Measurements from ENCODE around the gene LRRN1. TPM values are rescaled to one million over a fixed set of nuclear protein-coding genes. Genes with fewer than 3 reads are reported as not detected.

Gene LRRN1
- polyA plus RNA-seq, result under 1 TPM; 0.10 to 0.18 TPM

DNA sequence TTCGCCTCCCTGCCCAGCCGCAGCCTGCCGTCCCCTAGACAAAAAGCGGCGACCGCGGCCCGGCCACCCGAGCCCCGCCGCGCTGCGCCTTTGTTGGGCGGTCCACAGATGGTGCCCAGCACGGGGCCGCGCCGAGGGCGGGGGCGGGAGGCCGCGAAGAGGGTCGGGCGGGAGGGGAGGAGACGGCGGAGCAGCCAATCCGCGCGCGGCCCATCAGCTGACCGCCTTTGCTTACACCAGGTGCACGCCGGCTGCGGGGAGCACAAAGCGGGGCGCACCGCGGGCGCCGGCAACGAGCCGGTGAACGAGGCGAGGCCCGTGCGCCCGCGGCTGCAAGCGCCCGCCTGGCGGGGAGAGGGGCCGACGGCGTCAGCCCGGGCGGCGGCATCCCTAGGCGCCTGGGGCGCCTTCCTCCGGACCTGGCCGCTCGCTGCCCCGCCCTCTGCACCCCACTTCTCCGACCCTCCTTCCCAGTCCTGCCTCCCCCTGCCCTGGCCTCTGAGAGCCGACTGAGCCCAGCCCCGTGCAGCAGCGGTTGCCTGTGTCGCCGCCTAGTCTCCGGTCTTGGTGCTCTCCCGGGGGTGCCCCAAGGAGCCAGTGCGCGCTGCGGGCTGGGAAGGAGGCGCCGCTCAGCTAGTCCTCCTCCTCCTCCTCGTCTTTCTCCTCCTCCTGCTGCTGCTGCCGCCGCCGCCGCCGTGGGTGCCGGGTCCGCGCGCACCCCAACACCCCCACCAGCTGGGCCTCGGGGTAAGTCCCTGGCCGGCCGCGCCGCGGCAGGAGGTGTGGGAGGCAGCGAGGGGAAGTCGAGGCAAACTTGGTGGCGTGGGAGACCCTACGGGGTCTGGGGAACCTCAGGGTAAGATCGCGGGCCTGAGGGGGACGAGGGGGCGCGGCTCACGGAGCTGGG is at the start of gene LRRN1:
LRRN1 (plus strand) TSS at position 259 of the 907 bp plus-strand sequence. CDS start 45,211 bp downstream, outside the sequence.
- 1% methylated on average over 83 to 102 of the region's 102 CpGs for WGBS, 2 donors
- Histone ChIP-seq H3K4me3 (ENCODE audit: low read depth in 1 of 2, low read length in 2 of 2) (peak within 1 kb of the TSS; percentile 49 to 60), H3K27ac (ENCODE audit: low read depth in 2 of 2, low read length in 1 of 2) (no peak within 1 kb of the TSS), H3K9me3 (ENCODE audit: control insufficient read depth in 2 of 2, insufficient read depth in 1 of 2, low read depth in 1 of 2, low read length in 1 of 2) (no peaks in the 10 kb centered on the region), H3K36me3 (ENCODE audit: control insufficient read depth in 2 of 2, insufficient read depth in 2 of 2, low read length in 1 of 2) (no peaks in the 10 kb centered on the region), H3K27me3 (ENCODE audit: control insufficient read depth in 1 of 2, insufficient read depth in 2 of 2, low read length in 2 of 2) (peaks cover 0 to 3% of the 10 kb centered on the region in 2 donors), H3K4me1 (ENCODE audit: control insufficient read depth in 2 of 2, insufficient read depth in 2 of 2, low read length in 1 of 2) (peaks cover 7 to 10% of the 10 kb centered on the region in 2 donors)

DNA sequence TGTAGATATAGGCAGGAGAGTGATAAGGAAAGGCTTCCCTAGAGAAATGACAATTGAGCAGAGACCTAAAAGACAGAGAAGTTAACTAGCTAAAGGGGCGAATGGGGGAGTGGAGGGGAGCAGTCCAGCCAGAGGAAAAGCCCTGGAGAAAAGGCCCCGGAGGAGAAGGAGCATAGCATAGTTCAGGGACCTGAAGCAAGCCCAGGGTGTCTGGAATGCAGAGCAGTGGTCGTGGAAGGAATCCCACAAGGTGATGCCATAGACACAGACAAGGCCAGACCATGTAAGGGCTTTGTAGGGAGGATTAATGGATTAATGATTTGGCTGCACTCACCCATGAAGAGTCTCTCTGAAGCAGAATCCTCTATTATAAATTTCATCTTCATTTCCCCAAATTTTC is 45.8 kb upstream of the LRRN1 start:
- no peaks in the 10 kb centered on the region for H3K4me1 ChIP-seq (ENCODE audit: control insufficient read depth in 2 of 2, insufficient read depth in 2 of 2, low read length in 1 of 2)
- 45 to 50% methylated on average over 3 of the region's 3 CpGs for whole genome bisulfite sequencing, 2 donors
- no peaks in the 10 kb centered on the region for H3K36me3 ChIP-seq (ENCODE audit: control insufficient read depth in 2 of 2, insufficient read depth in 2 of 2, low read length in 1 of 2)
- no peaks in the 10 kb centered on the region for H3K9me3 ChIP-seq (ENCODE audit: control insufficient read depth in 2 of 2, insufficient read depth in 1 of 2, low read depth in 1 of 2, low read length in 1 of 2)
- no peaks in the 10 kb centered on the region for H3K27me3 ChIP-seq (ENCODE audit: control insufficient read depth in 1 of 2, insufficient read depth in 2 of 2, low read length in 2 of 2)
- H3K27ac ChIP-seq (ENCODE audit: low read depth in 2 of 2, low read length in 1 of 2), result no peak overlapping the region
- no peak overlapping the region for H3K4me3 ChIP-seq (ENCODE audit: low read depth in 1 of 2, low read length in 2 of 2)

DNA sequence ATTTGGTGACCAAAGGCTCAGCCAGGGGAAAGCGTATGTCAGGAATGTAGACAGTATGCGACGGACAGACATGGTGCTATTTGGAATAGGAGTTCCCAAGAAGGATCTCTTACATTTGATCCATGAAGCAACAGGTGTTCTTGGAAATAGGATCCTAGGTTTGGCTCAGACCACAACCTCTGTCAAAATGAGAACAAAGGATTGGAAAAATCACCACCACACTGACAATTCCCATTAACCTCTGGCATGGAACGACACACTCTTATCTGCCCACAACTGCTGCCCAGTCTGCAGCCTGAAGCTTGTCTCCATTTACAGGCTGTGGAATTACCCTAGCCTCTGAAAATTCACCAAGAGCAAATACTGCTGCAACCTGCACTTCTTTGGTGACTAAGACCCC is 33.6 kb upstream of the LRRN1 start:
- no peaks in the 10 kb centered on the region for H3K36me3 ChIP-seq (ENCODE audit: control insufficient read depth in 2 of 2, insufficient read depth in 2 of 2, low read length in 1 of 2)
- no peaks in the 10 kb centered on the region for H3K9me3 ChIP-seq (ENCODE audit: control insufficient read depth in 2 of 2, insufficient read depth in 1 of 2, low read depth in 1 of 2, low read length in 1 of 2)
- H3K27ac ChIP-seq (ENCODE audit: low read depth in 2 of 2, low read length in 1 of 2), result no peak overlapping the region
- no peak overlapping the region for H3K4me3 ChIP-seq (ENCODE audit: low read depth in 1 of 2, low read length in 2 of 2)
- no peaks in the 10 kb centered on the region for H3K4me1 ChIP-seq (ENCODE audit: control insufficient read depth in 2 of 2, insufficient read depth in 2 of 2, low read length in 1 of 2)
- H3K27me3 ChIP-seq (ENCODE audit: control insufficient read depth in 1 of 2, insufficient read depth in 2 of 2, low read length in 2 of 2), result no peaks in the 10 kb centered on the region
- 81 to 89% methylated on average over 4 of the region's 4 CpGs for WGBS, 2 donors

DNA sequence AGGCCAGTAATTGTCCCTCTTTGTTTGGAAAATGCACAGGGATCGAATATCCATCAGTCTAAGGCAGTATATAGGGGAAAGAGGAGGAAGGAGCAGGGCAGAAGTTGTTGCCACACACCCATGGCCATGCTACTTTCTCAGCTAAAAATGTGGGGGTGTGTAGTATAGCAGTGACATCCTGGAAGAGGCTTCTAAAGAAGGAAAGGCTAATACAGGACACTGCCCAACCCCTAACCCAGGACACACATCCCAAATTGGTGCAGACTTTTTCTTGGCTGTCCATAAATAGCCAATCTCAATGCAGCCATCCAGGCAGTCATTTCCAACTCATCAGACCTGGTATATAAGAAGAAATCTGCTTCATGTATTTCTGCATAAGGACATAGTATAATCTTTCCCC is 33.1 kb upstream of the LRRN1 start:
- no peak overlapping the region for H3K4me3 ChIP-seq (ENCODE audit: low read depth in 1 of 2, low read length in 2 of 2)
- no peaks in the 10 kb centered on the region for H3K4me1 ChIP-seq (ENCODE audit: control insufficient read depth in 2 of 2, insufficient read depth in 2 of 2, low read length in 1 of 2)
- no peaks in the 10 kb centered on the region for H3K36me3 ChIP-seq (ENCODE audit: control insufficient read depth in 2 of 2, insufficient read depth in 2 of 2, low read length in 1 of 2)
- no peaks in the 10 kb centered on the region for H3K27me3 ChIP-seq (ENCODE audit: control insufficient read depth in 1 of 2, insufficient read depth in 2 of 2, low read length in 2 of 2)
- H3K27ac ChIP-seq (ENCODE audit: low read depth in 2 of 2, low read length in 1 of 2), result no peak overlapping the region
- WGBS, 2 donors, result 47 to 49% methylated on average over 1 of the region's 1 CpG
- no peaks in the 10 kb centered on the region for H3K9me3 ChIP-seq (ENCODE audit: control insufficient read depth in 2 of 2, insufficient read depth in 1 of 2, low read depth in 1 of 2, low read length in 1 of 2)

DNA sequence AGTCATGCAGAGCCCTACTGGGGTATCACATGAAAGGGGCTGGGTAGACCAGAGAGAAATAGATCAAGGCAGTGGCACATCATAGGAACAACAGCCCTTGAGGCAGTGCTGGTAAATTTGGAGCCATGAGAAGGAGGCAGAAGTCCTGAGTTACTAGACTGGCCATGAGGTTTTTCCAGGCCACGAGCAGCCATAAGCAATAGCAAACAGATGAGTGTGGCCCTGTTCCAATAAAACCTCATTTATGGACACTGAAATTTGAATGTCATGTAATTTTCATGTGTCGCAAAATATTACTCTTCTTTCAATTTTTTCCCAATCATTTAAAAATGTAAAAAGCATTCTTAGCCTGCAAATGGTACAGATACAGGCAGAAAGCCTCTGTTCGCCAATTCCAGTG is 28.1 kb upstream of the LRRN1 start:
- no peaks in the 10 kb centered on the region for H3K36me3 ChIP-seq (ENCODE audit: control insufficient read depth in 2 of 2, insufficient read depth in 2 of 2, low read length in 1 of 2)
- no peak overlapping the region for H3K27ac ChIP-seq (ENCODE audit: low read depth in 2 of 2, low read length in 1 of 2)
- H3K9me3 ChIP-seq (ENCODE audit: control insufficient read depth in 2 of 2, insufficient read depth in 1 of 2, low read depth in 1 of 2, low read length in 1 of 2), result no peaks in the 10 kb centered on the region
- 79 to 80% methylated on average over 3 of the region's 3 CpGs for WGBS, 2 donors
- H3K4me1 ChIP-seq (ENCODE audit: control insufficient read depth in 2 of 2, insufficient read depth in 2 of 2, low read length in 1 of 2), result no peaks in the 10 kb centered on the region
- no peaks in the 10 kb centered on the region for H3K27me3 ChIP-seq (ENCODE audit: control insufficient read depth in 1 of 2, insufficient read depth in 2 of 2, low read length in 2 of 2)
- H3K4me3 ChIP-seq (ENCODE audit: low read depth in 1 of 2, low read length in 2 of 2), result no peak overlapping the region

DNA sequence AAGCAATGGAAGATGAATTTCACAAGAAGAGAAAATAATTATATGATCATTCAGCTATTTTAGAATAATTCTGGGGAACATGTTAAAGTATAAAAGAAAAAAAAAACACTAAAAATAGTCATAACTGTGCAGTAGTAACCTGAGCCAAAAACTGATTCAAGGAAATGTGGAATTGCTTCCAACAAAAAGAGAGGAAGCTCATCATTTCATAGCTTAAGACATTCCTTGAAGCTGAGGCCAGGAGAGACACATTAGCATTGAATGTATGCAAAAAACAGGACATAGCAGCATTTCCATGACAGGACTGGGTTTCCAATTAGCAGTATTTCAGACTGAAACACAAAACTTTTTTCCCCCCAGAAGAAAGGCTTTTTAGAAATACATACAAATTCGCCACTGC is 27.7 kb upstream of the LRRN1 start:
- H3K9me3 ChIP-seq (ENCODE audit: control insufficient read depth in 2 of 2, insufficient read depth in 1 of 2, low read depth in 1 of 2, low read length in 1 of 2), result no peaks in the 10 kb centered on the region
- H3K27ac ChIP-seq (ENCODE audit: low read depth in 2 of 2, low read length in 1 of 2), result no peak overlapping the region
- no peaks in the 10 kb centered on the region for H3K36me3 ChIP-seq (ENCODE audit: control insufficient read depth in 2 of 2, insufficient read depth in 2 of 2, low read length in 1 of 2)
- no peaks in the 10 kb centered on the region for H3K27me3 ChIP-seq (ENCODE audit: control insufficient read depth in 1 of 2, insufficient read depth in 2 of 2, low read length in 2 of 2)
- H3K4me3 ChIP-seq (ENCODE audit: low read depth in 1 of 2, low read length in 2 of 2), result no peak overlapping the region
- H3K4me1 ChIP-seq (ENCODE audit: control insufficient read depth in 2 of 2, insufficient read depth in 2 of 2, low read length in 1 of 2), result no peaks in the 10 kb centered on the region
- 88 to 90% methylated on average over 1 of the region's 1 CpG for WGBS, 2 donors

DNA sequence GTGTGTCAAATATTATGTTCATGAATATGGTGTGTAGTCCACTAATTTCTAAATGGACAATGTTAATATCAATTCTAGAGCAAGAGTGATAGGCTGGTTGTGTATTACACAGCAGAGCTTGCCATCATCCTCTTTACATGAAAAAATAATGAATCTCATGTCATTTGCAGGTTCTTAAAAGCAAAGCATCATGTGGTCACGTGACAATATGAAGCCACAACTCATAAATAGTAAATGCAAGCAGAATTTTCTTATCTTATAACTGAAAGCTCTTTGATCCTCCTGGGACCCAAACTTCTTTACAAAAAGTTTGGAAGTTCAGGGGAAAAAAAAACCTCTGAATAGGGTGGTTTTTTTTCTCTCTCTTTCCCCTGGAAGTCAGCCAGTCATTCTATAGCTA is 26.9 kb upstream of the LRRN1 start:
- Histone ChIP-seq H3K27me3 (ENCODE audit: control insufficient read depth in 1 of 2, insufficient read depth in 2 of 2, low read length in 2 of 2) (no peaks in the 10 kb centered on the region), H3K4me3 (ENCODE audit: low read depth in 1 of 2, low read length in 2 of 2) (no peak overlapping the region), H3K4me1 (ENCODE audit: control insufficient read depth in 2 of 2, insufficient read depth in 2 of 2, low read length in 1 of 2) (no peaks in the 10 kb centered on the region), H3K9me3 (ENCODE audit: control insufficient read depth in 2 of 2, insufficient read depth in 1 of 2, low read depth in 1 of 2, low read length in 1 of 2) (no peaks in the 10 kb centered on the region), H3K36me3 (ENCODE audit: control insufficient read depth in 2 of 2, insufficient read depth in 2 of 2, low read length in 1 of 2) (no peaks in the 10 kb centered on the region), H3K27ac (ENCODE audit: low read depth in 2 of 2, low read length in 1 of 2) (no peak overlapping the region)
- 79 to 87% methylated on average over 1 of the region's 1 CpG for WGBS, 2 donors

DNA sequence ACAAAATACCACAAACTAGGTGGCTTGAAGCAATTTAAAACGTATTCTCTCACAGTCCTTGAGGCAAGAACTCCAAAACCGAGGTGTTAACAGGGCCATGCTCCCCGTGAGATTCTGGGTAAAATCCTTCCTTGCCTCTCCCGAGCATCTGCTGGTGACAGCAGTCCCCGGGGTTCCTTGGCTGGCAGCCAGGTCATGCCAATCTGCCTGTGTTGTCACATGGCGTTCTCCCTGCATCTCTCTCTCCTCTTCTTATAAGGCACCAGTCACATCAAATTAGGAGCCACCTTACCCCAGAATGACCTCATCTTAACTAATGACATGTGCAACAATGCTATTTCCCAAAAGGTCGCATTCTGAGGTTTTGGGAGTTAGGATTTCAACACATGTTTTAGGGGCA is 26.3 kb upstream of the LRRN1 start:
- no peaks in the 10 kb centered on the region for H3K9me3 ChIP-seq (ENCODE audit: control insufficient read depth in 2 of 2, insufficient read depth in 1 of 2, low read depth in 1 of 2, low read length in 1 of 2)
- WGBS, 2 donors, result 80 to 82% methylated on average over 7 of the region's 7 CpGs
- no peak overlapping the region for H3K27ac ChIP-seq (ENCODE audit: low read depth in 2 of 2, low read length in 1 of 2)
- H3K27me3 ChIP-seq (ENCODE audit: control insufficient read depth in 1 of 2, insufficient read depth in 2 of 2, low read length in 2 of 2), result no peaks in the 10 kb centered on the region
- no peaks in the 10 kb centered on the region for H3K4me1 ChIP-seq (ENCODE audit: control insufficient read depth in 2 of 2, insufficient read depth in 2 of 2, low read length in 1 of 2)
- H3K36me3 ChIP-seq (ENCODE audit: control insufficient read depth in 2 of 2, insufficient read depth in 2 of 2, low read length in 1 of 2), result no peaks in the 10 kb centered on the region
- no peak overlapping the region for H3K4me3 ChIP-seq (ENCODE audit: low read depth in 1 of 2, low read length in 2 of 2)

DNA sequence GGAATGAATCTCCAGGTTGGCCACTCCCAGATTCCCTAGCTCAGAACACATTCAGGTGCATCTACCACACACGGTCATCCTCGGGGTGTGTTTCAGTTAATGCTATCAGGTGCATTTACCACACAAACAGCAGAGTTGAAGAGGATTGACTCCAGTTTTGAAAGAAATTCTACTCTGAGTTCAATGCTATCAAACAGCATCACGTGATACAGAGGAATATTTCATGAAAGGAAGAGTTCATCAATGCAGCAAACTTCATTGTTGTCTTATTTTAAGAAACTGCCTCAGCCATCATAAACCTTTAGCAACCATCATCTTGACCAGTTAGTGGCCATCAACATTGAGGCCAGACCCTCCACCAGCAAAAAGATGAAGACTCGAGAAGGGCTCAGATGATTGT is 22.6 kb upstream of the LRRN1 start:
- Histone ChIP-seq H3K27ac (ENCODE audit: low read depth in 2 of 2, low read length in 1 of 2) (no peak overlapping the region), H3K36me3 (ENCODE audit: control insufficient read depth in 2 of 2, insufficient read depth in 2 of 2, low read length in 1 of 2) (no peaks in the 10 kb centered on the region), H3K9me3 (ENCODE audit: control insufficient read depth in 2 of 2, insufficient read depth in 1 of 2, low read depth in 1 of 2, low read length in 1 of 2) (no peaks in the 10 kb centered on the region), H3K4me1 (ENCODE audit: control insufficient read depth in 2 of 2, insufficient read depth in 2 of 2, low read length in 1 of 2) (no peaks in the 10 kb centered on the region), H3K27me3 (ENCODE audit: control insufficient read depth in 1 of 2, insufficient read depth in 2 of 2, low read length in 2 of 2) (no peaks in the 10 kb centered on the region), H3K4me3 (ENCODE audit: low read depth in 1 of 2, low read length in 2 of 2) (no peak overlapping the region)
- WGBS, 2 donors, result 92 to 94% methylated on average over 4 of the region's 4 CpGs

DNA sequence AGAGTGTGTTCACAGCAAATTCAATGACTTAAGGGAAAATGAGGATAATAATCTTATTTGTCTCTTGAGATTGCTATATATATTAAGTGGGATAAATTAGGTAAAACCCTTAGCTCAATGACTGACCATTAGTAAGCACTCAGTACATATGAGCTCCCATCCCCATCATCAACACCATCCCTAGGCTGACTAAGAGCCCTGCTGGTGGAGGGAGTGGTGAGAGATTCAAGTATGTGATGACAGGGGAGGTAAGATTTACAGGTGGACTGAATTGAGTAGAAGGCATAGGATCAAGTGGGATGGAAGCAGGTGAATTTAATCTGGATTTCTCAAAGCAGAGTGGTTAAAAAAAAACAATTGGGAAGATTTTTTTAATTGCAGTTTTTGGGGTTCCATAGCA is 21.0 kb upstream of the LRRN1 start:
- H3K36me3 ChIP-seq (ENCODE audit: control insufficient read depth in 2 of 2, insufficient read depth in 2 of 2, low read length in 1 of 2), result no peaks in the 10 kb centered on the region
- H3K4me1 ChIP-seq (ENCODE audit: control insufficient read depth in 2 of 2, insufficient read depth in 2 of 2, low read length in 1 of 2), result no peaks in the 10 kb centered on the region
- H3K27me3 ChIP-seq (ENCODE audit: control insufficient read depth in 1 of 2, insufficient read depth in 2 of 2, low read length in 2 of 2), result no peaks in the 10 kb centered on the region
- H3K9me3 ChIP-seq (ENCODE audit: control insufficient read depth in 2 of 2, insufficient read depth in 1 of 2, low read depth in 1 of 2, low read length in 1 of 2), result no peaks in the 10 kb centered on the region
- no peak overlapping the region for H3K4me3 ChIP-seq (ENCODE audit: low read depth in 1 of 2, low read length in 2 of 2)
- no peak overlapping the region for H3K27ac ChIP-seq (ENCODE audit: low read depth in 2 of 2, low read length in 1 of 2)
